ENCODE data around the gene RLN3.

- TF ChIP-seq CTCF (conservative IDR thresholded peaks at IDR 0.05 in 1 of 2, IDR thresholded peaks at IDR 0.05 in 1 of 2; ENCODE audit: low read depth in 1 of 2, low read length in 2 of 2) (no peak), EZH2 (IDR thresholded peaks at IDR 0.05; ENCODE audit: low read length, missing control alignments) (no peak)
Observed at GRCh38 chr19:14066134-14066533, 38.2 kb downstream of the RLN3 start.
